HG02884 (cell line): ENCODE results near the gene RCOR1.

Experiments used
- ATAC-seq: cut with Tn5 transposase; IDR thresholded peaks from one replicate; pipeline ENCODE4 v1.9.1; 2021; ENCODE audit warnings: mild to moderate bottlenecking, moderate library complexity; ENCODE audit not compliant: unreplicated experiment

Gene RCOR1

GRCh38 chr14:102708494-102708893, 116.0 kb downstream of the RCOR1 start:
- peak; percentile 47 for ATAC-seq

- ATAC-seq: no peak
These were observed 118.8 kb downstream of the RCOR1 start for GRCh38 chr14:102711207-102711606.

DNA sequence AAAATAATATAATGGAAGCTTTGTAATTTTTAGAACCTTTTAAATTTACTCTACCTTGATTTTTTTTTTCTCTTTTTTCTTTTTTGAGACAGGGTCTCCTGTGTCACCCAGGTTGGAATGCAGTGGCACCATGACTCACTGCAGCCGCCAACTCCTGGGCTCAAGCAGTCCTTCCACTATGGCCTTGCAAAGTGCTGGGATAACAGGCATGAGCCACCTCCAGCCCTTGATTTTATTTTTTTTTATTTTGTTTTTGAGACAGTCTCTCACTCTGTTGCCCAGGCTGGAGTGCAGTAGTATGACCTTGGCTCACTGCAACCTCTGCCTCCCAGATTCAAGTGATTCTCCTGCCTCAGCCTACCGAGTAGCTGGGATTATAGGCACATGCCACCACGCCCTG, 119.5 kb downstream of the RCOR1 start:
- ATAC-seq: no peak

- no peak for ATAC-seq
These were observed 124.8 kb downstream of the RCOR1 start for GRCh38 chr14:102717276-102717675.

- no peak for ATAC-seq
These were observed 130.2 kb downstream of the RCOR1 start for GRCh38 chr14:102722646-102723045.

DNA sequence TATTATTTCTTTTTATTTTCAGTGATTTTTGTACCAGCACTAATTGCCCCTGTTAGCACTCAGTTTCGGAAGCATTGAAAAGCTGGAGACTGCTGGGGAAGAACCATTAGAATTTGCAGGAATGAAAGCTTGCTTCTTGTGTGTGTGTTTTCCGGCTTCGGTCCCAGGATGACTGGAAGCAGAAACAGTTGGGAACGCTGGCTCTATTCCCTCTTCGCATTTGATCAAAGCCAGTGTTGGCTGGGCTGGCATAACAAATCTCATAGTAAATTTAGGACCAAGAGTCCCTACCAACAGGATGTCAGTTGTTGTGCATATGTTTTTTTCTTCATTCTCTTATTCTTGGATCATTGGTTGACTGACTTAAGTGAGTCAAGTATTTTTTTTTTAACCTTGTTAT, 131.2 kb downstream of the RCOR1 start:
- no peak for ATAC-seq

- ATAC-seq: no peak
These were observed 133.9 kb downstream of the RCOR1 start for GRCh38 chr14:102726191-102726949.

DNA sequence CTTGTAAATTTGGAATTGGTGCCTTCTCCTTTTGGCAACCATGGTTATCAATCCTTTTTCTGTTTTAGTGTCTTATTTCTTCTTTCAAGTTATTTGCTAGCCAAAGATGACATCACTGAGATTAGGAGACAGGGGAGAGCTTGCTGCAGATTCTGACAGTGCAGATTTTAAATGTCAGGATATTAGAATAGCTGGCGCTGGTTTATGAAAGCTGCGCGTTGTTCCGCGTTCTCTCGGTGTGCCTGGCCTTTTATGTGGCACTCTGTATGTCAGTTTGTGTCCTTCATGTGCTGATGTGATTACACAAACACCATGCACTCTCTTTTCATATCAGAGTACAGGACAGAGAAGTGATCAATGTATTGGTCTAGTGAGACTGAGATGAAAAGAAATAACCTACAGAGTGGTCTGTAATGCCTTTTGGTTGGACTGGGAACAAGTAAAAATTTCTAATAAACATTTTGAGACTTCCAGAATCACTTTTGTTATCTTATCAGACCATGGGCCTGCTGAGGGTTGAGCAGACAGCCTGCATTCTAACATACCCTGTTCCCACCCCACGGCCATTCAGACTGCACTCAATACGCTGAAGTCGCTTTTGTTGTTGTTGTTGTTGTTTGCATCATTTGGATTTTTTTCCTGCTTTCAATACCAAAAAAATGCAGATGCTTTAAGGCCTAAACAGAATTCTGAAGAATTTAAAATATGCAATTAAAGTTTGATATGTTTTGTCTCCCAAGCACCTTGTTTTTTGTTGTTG, 135.1 kb downstream of the RCOR1 start:
- ATAC-seq: no peak

GRCh38 chr14:102728501-102728900, 136.1 kb downstream of the RCOR1 start:
- ATAC-seq: no peak

GRCh38 chr14:102729268-102729667, 136.8 kb downstream of the RCOR1 start:
- no peak for ATAC-seq

DNA sequence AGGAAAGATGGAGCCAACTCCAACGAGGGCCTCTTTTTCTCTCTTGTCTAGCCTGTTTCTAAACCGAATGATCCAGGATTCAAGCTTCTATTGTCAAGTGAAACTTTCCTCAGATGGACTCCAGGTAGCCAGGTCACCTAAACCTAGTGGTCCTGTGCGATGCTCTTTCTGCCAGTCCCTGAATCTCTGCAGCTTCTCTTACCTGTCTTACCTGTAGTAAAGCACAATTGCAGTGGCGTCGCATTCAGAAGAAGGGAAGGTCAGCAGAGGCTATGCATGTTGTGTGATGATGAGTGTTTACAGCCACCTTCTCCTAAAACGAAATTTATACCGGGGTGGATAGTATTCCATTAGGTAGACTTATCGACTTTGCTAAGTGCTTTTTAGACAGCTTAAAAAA, 137.4 kb downstream of the RCOR1 start:
- no peak for ATAC-seq

DNA sequence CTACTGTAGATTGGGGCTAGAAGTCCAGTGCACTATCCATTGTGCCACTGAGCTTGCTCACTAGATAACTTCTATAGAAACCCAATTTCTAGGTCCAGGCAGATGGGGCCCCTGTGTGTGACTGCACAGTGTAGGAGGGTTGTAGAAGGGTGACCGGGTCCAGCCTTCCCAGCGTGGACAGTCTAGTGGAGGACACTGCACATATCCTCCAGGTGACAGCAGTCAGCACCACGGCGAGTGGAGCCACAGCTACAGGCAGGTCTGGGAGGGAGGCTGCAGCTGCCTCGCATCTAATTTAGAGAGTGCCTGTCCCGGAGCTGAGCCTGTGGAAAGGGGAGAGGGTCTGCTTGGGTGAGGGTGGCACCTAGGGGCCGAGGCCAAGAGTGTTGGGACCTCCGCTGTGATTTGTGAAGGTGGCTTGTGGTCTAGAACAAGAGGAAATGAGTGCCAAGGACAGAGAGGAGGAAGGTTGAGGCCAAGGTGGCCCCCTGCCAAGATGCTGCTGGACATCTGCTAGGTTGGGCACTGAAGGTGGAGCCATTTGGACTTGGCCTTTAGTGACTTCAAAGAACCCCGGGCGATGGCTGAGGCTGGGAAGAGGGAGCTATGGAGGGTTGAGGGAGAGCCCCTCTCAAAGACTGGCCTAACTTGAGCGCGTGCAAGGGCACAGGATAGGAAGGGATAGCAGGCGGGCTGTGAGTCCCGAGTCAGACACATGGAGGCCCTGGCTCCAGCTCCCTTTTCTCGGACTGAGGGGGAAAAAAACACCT, 138.8 kb downstream of the RCOR1 start:
- ATAC-seq: no peak

GRCh38 chr14:102731871-102732800, 139.7 kb downstream of the RCOR1 start:
- no peak for ATAC-seq

DNA sequence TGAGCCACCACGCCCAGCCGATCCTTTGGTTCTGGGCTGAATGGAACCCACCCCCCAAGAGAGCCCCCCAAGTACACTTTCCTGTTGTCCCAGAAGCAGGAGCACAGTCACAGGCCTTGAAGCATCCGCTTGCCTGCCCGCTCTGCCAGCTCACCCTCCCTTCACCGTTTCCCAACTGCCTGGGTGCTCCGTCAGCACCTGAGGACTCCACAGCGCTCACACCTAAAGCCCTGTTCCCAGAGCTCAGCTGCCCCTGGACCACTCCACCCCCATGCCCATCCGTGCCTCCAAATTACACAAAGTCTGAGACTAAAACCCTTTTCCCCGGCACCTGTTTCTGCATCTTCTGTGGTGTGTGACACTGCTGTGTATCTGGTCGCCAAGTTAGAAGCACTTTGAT, 140.5 kb downstream of the RCOR1 start:
- no peak for ATAC-seq

GRCh38 chr14:102733326-102733725, 140.9 kb downstream of the RCOR1 start:
- ATAC-seq: no peak

GRCh38 chr14:102734436-102734835, 142.0 kb downstream of the RCOR1 start:
- ATAC-seq: no peak

GRCh38 chr14:102736956-102737355, 144.5 kb downstream of the RCOR1 start:
- no peak for ATAC-seq

DNA sequence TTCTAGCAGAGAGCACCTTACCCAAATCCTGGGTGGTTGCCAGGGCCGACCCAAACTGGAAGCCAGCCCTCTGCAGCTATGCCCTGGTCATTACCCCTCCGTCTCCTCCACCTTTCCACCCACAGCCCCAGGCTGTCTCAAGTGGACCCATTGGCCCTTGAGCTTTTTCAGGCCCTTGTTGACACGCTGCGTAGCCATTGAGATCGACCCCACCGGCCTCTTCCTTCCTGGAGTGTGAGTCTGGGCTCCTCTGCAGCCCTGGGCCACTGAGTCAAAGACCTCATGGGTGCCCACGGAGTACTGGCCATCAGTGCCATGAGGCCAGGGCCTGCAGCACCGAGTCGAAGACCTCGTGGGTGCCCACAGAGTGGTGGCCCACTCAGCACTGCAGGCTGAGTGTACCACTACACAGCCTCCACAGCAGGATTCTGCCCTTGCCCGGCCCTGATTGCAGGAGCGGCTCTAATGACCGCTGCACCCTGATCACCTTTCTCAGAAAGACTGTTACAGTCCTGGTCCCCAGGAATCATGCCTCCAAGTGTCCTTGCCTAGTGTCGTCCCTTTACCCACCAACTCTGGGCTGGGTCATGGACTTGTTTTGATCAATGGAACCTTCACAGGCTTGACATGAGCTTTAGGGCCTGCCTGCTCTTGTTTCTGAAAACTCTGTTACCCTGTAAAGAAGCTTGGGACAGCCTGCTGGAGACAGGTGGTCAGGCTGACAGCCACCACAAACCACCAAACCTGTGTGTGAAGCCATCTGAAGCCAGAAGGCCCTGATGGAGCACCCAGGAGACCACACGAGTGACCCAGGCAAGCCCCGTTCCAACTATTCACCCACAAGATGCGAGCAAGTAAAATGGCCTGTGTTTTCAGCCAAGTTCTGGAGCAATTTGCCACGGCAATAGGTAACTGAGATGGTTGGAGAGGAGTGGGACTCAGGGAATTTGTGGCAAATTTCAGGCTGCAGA, 145.2 kb downstream of the RCOR1 start:
- ATAC-seq: no peak
